NCI-H128 (cell line): ENCODE results near the gene ENTPD5.
"Not testable (repeated sequence)": the region's sequence is repeated elsewhere in the genome, so short reads cannot be mapped to it uniquely, and the experiment has no call there.

Experiments used
- DNase-seq: peaks from one replicate; lab custom pipeline; 2025; ENCODE audit not compliant: unreplicated experiment; lab: John Stamatoyannopoulos, UW

Gene ENTPD5

DNA sequence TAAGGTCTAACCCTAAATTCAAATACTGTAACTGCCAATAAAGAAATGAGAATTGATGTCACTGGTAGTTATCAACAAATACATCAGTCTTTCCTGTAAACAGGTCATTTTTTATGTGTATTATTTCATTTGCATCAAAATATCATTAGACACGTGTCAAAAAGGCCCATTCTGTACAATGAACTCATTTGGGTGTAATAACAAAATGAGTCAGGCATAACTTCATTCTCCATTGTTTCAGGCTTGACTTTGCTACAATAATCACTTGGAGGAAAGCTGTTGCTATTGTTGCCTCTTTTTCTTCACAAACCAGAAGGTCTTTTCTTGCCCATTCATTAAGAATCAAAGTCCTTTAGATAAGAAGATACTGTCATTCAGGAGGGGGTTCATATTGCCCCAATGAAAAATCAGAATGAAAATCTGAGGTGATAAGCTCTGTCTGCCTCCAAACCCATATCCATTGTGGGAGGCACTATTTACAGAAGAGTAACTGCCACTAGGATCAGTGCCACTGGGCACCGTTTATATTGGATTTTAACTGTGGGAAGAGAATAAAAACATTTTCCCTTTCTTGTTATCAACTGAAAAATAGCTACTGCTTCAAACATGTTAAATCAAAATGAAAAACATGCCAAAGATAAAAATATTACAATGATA is 10.1 kb downstream of the ENTPD5 start:
- DNase-seq, result no peak

DNA sequence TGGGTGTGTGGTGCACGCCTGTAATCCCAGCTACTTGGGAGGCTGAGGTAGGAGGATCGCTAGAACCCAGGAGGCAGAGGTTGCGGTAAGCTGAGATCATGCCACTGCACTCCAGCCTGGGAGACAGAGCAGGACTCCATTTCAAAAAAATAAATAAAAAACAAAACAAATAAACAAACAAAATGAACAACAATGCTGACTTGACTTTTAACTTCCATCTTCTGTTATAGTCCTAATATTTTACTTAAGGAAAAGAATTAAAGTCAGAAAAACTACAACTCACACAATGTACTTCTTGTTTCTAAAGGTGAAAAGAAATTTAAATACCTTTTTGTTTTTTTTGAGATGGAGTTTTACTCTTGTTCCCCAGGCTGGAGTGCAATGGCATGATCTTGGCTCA is 13.4 kb downstream of the ENTPD5 start:
- DNase-seq, result not testable (repeated sequence)

DNA sequence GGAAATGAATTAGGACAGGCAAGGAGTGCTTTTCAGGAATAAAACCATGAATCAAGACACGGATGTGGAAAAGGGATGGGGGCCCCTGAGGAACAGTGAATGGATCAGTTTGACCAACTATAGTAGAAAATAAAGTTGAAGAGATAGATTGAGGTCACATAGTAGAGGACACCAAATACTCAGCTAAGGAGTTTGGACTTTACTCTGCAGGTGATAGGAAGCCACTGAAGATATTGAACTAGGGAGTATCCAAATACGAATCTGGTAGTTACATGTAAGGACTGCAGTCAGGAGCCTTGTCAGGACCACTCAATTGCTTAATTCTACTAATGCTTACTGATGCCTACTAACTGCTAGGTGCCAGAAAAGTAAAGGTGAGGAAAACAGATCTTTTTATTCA is 20.4 kb downstream of the ENTPD5 start:
- no peak for DNase-seq

DNA sequence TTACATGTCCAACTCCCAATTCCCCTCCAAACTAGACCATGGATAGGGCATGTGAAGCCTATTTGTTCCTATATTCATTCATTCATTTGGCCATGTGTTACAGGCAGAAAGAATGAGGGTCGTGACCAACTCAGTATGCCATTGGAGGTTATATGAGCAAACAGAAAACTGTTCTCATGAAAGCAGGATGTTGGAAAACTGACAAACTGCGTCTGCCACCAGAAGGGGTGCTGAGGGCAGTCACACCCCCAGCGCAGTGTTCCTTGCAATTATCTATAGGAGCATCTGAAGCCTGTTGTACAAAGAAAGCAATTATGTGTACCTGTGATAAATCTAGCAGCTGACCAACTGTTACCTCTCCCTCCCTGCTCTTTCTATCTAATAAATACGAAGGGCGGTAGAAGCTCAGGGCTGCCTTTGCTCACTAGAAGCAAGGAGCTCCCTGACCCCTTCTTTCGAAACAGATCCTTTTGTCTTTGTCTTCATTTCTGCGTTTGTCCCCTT is 21.1 kb downstream of the ENTPD5 start:
- DNase-seq, result no peak

DNA sequence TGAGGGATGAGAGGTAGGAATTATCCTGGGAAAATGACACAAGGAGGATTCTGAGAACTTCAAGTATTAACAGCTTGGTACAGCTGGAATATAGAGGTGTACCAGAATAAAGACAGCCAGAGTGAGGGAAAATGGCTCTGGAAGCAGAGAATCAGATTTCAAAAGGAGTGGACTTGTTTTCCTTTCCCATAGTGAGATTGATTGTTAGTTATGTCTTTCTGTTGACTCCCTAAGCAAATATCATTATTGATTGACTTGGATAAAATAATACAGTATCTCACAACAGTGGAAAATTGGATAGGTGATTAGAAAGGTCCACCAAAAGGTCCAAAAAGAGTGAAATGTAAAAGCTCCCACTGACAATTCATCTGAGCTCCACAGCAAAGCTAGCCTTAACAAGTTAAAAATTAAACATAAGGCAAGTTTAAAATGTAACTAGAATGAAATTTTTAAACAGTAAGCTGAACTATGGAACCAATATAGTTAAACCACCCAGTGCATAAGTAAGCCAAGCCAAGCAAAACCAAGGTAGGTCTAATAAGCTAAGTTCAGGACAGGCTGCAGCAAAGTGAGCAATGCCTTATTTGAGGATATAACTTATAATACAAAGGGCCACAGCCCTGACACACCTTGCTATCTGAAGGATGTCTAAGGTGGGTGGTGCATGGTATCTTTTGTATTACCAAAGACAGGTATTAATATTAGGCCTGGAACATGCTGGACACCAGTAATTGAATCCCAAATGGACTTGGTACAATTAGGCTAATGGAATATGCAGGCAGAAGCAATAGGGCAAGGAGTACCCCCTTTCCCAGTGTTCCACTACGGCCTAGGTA is 21.8 kb downstream of the ENTPD5 start:
- no peak for DNase-seq

DNA sequence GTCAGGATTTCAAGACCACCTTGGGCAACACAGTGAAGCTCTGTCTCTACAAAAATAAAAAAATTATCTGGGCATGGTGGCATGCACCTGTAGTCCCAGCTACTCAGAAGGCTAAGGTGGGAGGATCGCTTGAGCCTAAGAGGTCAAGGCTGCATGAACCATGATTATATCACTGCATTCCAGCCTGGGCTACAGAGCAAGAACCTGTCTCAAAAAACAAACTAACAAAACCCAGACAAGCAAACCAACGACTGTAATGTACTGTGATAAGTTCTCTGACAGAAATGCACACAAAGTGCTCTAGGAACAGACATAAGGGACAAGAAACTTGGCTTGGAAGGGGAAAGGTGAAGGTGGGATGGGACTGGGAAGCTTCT is 22.4 kb downstream of the ENTPD5 start:
- DNase-seq, result no peak

DNA sequence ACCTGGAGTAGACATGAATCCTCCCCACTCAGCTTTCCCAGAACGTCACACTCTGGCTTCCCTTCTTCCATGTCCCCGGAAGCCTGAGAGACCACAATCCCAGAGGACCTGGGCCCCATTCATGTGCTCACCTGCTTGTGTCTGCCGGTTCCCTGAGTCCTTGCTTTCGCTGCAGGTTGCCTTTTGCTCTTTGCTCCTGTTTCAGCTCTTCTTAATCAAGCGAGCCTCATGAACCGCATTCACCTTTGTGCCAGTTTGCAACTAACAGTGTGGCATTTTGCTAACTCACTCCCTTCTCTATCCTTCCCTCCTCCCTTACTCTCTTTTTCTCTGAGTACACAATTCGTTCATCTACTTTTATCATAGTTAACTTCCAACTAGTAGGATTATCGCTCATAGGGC is 23.1 kb downstream of the ENTPD5 start:
- DNase-seq, result no peak

DNA sequence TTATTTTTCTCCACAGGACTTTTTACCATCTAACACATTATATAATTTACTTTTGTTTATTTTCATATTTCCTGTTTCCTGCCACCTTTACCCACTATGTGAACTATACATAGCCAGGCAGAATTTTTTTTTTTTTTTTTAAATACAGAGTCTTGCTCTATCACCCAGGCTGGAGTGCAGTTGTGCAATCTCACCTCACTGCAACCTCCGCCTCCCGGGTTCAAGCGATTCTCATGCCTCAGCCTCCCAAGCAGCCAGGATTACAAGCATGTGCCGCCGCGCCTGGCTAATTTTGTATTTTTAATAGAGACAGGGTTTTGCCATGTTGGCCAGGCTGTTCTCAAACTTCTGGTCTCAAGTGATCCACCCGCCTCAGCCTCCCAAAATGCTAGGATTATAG is 24.2 kb downstream of the ENTPD5 start:
- DNase-seq, result not testable (repeated sequence)

DNA sequence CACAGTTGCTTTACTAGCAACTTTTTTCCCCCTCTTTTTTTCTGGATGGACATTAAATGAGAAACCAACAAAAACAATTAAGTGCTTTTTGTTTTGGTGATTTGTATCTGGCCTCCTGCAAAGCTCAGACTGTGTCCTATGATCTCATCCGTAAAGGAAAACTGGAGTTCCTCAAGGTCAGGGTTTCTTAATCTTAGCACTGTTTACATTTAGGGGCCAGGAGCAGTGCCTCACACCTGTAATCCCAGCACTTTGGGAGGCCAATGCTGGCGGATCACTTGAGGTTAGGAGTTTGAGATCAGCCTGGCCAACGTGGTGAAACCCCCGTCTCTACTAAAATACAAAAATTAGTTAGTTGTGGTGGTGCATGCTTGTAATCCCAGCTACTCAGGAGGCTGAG is 28.0 kb downstream of the ENTPD5 start:
- no peak for DNase-seq

DNA sequence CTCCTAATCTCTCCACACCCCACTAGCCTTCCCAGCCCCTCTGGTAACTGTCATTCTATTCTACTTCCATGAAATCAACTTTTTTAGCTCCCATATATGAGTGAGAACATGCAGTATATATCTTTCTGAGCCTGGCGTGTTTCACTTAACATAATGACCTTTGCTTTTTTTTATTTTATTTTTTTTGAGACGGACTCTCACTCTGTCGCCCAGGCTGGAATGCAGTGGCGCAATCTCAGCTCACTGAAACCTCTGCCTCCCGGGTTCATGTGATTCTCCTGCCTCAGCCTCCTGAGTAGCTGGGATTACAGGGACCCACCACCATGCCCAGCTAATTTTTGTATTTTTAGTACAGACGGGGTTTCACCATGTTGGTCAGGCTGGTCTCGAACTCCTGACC is 30.4 kb downstream of the ENTPD5 start:
- DNase-seq, result not testable (repeated sequence)

DNA sequence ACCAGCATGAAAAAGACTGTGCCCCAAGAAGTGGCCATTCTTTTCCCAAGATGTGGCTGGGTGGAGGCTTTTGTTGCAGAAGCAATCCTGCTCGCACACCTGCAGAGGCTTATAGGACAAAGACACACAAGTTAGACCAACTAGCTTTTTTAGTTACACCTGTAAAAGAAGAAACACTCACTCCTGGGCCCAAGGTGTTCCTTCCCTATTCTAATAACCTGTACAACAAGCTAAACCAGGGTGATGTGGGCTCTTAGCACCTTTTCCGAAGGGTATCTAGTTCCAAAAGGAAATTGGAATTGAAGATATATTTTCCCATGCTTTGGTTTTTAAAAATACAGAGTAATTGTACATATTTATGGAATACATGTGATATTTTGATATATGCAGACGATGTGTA is 31.0 kb downstream of the ENTPD5 start:
- DNase-seq, result no peak

DNA sequence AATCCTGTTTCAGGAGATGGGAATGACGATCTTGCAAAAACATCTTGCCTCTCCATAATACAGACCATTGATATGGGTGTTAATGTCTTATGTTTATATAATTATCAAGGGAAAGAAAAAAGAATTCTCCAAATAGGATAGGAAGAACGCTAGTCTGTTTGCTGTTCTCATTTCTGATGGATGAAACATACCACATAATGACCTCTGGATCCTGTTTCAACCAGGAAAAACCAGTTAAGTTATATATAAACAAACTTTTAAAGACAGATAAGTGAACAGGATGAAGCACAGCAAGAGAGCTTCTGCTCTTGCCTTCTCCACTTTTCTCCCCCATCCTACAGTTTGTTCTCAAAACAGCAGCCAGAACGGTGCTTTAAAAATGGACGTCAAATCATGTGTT is 41.2 kb downstream of the ENTPD5 start:
- DNase-seq, result no peak

DNA sequence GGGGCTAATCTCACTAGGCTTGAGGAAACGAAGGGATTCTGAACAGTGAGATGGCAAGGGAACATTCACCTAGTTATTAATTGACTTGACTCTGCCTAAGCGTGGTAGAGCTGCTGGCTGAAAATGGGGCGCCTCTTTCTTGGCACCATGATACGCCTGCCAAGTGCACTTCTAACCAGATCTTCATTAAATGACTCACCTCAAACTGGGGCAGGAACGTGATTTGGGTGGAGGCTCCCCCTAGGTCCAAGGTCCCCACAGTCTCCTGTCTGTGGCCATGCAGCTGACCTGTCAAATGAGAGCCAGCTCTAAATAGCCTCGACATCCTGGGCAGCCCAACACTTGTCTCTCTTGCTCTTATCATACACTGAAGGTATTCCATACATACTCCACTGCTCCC is 43.0 kb downstream of the ENTPD5 start:
- no peak for DNase-seq

DNA sequence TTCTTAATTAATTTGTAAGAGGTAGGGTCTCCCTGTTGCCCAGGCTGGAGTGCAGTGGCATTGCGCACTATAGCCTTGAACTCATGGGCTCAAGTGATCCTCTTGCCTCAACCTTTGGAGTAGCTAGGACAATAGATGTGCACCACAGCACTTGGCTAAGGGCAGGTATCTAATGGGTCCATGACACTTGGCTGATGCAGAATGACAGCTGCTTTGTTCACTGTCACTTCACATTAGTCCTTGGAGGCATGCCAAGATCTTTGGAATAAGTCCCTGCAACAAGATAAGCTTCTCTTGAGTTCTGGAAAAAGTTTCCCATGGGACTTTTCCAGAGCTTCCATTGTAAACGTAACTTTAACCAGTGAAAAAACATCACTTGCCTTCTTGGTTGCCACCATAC is 45.6 kb downstream of the ENTPD5 start:
- DNase-seq, result no peak

DNA sequence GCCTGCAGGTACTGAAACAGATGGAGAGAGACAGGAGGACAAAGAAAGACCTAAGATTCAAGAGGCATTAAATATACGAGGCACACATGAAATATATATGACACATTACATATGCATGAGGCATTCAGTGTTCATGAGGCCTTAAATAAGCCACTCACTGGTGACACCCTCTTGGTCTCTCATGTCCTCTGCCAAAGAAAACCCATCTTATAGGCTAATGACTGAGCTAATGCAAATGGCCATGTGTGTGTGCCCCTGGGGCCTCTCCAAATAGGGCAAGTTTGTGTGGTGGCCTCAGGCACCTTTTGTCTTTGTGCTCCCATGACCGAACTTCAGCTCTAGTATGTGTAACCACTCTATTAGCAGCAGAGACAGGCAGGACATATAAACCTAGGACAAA is 50.2 kb downstream of the ENTPD5 start:
- DNase-seq, result no peak

DNA sequence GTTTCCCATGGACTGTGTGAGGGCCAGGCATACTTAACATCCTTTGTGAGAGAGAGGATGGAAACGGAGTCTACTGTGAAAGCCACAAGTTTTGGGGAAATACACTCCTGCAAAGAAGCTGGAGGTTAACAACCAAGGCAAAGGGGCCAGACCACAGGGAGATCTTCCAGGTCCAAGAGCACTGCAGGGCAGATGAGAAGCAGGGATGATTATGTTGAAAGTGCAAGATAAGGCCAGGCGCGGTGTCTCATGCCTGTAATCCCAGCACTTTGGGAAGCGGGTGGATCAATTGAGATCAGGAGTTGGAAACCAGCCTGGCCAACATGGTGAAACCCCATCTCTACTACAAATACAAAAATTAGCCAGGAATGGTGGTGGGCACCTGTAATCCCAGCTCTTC is 53.9 kb downstream of the ENTPD5 start:
- no peak for DNase-seq

DNA sequence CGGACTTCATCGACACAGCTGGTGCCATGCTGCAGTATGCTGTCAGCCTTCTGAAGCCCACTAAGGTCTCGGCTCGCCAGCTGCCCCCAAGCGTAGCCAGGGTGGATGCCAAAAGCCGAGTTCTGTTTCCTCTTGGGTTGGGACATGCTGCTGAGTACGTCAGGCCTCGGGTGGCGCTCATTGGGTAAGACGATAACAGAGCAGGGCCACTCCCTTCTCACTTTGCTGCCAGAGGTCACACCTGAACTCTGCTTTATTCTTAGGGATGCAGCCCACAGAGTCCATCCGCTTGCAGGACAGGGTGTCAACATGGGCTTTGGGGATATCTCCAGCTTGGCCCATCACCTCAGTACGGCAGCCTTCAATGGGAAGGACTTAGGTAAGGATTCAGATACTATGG is 57.9 kb downstream of the ENTPD5 start:
- DNase-seq, result no peak

DNA sequence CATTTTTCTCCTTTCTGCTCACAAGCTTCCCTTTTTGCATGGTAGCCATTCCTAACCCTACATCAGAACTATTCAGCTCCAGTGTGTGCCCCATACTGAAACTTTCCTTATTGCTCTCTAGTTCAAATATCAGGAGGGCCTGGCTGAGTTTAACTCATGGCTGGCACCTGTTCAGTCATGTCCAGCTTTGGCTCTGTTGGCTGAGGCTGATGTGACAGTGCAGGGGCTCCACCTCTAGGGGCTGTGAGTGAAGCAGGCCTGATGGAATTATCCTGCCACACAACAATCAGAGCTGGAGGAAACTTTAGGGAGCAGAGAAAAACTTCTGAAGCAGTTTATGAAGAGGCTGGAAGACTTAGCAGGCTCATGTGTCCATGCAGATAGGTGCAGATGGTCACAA is 60.5 kb downstream of the ENTPD5 start:
- DNase-seq, result no peak

DNA sequence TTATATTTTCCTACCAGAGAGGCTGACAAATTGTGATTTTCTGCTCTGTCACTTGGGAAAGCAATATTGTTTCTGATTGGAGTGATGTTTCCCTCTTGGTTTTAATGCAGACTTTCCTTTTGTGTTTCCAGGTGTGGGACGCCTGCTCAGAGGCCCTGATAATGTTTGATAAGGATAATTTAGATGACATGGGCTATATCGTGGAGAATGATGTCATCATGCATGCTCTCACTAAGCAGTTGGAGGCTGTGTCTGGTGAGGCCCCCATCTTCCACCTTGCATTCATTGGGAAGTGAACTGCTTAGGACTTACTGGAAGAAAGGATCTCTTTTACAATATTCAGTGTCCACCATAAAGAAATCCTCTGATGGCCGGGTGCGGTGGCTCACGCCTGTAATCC is 63.4 kb downstream of the ENTPD5 start:
- no peak for DNase-seq

DNA sequence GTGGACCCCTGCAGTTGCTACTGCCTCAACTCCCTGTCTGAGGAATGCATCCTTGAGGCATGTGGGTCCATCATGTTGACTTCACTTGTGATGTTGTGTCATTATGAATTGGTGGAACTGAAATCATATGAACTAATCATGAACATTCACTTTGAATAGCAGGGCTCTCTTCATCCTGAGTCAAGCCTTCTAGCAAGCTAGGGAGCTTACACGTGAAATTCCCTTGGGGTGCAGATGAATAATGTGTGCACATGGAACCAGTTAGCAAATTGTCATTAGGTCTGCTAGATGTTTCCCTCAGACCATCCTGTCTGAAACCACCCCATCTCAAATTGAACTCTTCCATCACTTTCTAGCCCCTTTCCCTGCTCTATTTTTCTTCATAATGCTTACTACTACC is 65.4 kb downstream of the ENTPD5 start:
- DNase-seq, result no peak

DNA sequence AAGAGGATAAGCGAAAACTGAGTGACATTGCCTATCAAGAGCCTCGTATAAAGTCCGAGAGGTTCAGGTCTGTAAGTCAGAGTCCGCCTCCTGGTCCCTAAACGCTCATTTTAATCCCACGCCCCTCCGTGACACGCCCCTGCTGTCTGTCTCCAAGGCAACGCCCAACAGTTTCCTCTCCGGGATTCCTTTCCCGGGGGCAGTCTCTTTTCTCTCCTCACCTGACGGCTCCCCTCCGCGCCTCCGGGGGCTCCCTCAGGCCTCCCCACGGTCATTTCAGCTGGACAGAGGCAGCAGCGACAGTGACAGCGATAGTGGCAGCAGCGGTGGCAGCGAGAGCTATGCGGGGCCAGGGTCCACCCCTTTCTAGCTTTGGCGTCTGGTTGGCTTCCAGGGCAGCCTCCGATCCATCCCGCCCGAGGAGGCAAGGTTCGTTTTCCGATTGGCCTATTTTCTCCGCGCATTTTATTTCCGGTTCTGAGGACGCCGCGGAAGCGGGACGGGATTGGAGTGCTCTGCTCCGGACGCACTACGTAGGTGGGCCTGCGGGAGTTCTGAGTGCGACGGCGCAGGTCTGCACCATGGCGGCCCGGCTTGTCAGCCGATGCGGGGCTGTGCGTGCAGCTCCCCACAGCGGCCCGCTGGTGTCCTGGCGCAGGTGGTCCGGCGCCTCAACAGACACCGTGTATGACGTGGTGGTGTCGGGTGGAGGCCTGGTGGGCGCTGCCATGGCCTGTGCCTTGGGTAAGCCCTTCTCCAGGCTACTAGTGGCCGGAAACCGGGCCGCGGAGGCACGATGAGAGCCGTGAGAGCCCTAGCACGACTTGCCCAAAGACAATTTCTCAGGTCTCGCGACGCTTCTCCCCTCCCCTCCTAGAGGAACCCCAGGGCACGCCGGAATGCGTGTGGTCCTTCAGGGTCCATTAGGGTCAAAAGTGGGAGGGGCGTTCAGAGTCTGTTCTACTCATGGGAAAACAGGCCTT is 69.0 kb downstream of the ENTPD5 start, which contains the start of the genes COQ6 and FAM161B:
COQ6 (plus strand) TSS at position 551 of the 983 bp plus-strand sequence; CDS start at position 582, 31 bp downstream.
FAM161B (minus strand) TSS at position 343 of the 983 bp plus-strand sequence; CDS start at position 275, 68 bp downstream.
- peak; percentile 94 for DNase-seq
